Measurements from ENCODE around the gene RNF181. TPM values are rescaled to one million over a fixed set of nuclear protein-coding genes. Genes with fewer than 3 reads are reported as not detected.

Gene RNF181
- total and polyA plus RNA-seq, 2 of the 8 experiments (the other 6 are each of a cell fraction or from before 2014, with no cell fraction given) = 97.2 to 514 TPM

GRCh38 chr2:85557130-85557529 is 38.4 kb upstream of the RNF181 start:
- Histone ChIP-seq H3K4me3 (ENCODE audit: extremely low read depth in 1 of 4, insufficient read depth in 2 of 4, low read depth in 3 of 4, low read length in 4 of 4) (no peak overlapping the region), H3K36me3 (ENCODE audit: control insufficient read depth in 2 of 4, insufficient read depth in 4 of 4, low read length in 3 of 4) (peaks cover 12 to 33% (median 25%) of the 10 kb centered on the region in 4 experiments), H3K23me2 (ENCODE audit: low read depth, low read length) (peaks cover 5% of the 10 kb centered on the region), H2BK12ac (ENCODE audit: low read depth, low read length) (no peak overlapping the region), H4K91ac (replicated peaks; ENCODE audit: insufficient read length, low read length) (no peak overlapping the region), H4K8ac (ENCODE audit: extremely low read depth, insufficient read depth, low read length) (no peak overlapping the region), H3K56ac (replicated peaks; ENCODE audit: insufficient read length, low read depth, low read length) (no peak overlapping the region), H4K20me1 (replicated peaks in 1 of 2; ENCODE audit: control insufficient read depth in 1 of 2, insufficient read depth in 2 of 2, low read length in 2 of 2) (no peaks in the 10 kb centered on the region), H3K4me1 (replicated peaks in 1 of 4; ENCODE audit: control insufficient read depth in 3 of 4, insufficient read depth in 4 of 4, low read length in 3 of 4) (no peaks in the 10 kb centered on the region), H3K9me3 (ENCODE audit: insufficient read depth in 2 of 2, low read depth in 1 of 2, low read length in 1 of 2) (no peaks in the 10 kb centered on the region), H3K23ac (ENCODE audit: insufficient read length) (no peak overlapping the region), H2BK120ac (replicated peaks; ENCODE audit: low read depth, low read length) (no peak overlapping the region), H3K79me1 (ENCODE audit: low read depth, low read length) (0 out of 2 replicates have a peak, but pooled peaks cover 4% of the 10 kb centered on the region), H3K4me2 (ENCODE audit: insufficient read depth in 1 of 2, low read depth in 2 of 2, low read length in 2 of 2) (no peak overlapping the region), H2BK20ac (ENCODE audit: low read length) (no peak overlapping the region), H2AK5ac (ENCODE audit: low read depth, low read length) (no peak overlapping the region), H3K9ac (replicated peaks in 1 of 4; ENCODE audit: extremely low read depth in 1 of 4, low read depth in 3 of 4, low read length in 3 of 4) (no peak overlapping the region), H3K27ac (ENCODE audit: low read depth, low read length) (no peak overlapping the region), H2AFZ (ENCODE audit: low read length) (no peak overlapping the region), H3K79me2 (ENCODE audit: control insufficient read depth in 1 of 2, insufficient read depth in 2 of 2, low read length in 2 of 2) (peaks cover 0 to 18% of the 10 kb centered on the region in 2 experiments; a peak in 2 of 4 replicates), H3K27me3 (replicated peaks in 1 of 4; ENCODE audit: control insufficient read depth in 3 of 4, extremely low read depth in 1 of 4, insufficient read depth in 3 of 4, low read length in 3 of 4) (no peaks in the 10 kb centered on the region), H3K4ac (replicated peaks; ENCODE audit: insufficient read length, low read depth, low read length) (no peak overlapping the region), H2BK5ac (ENCODE audit: low read depth, low read length) (no peak overlapping the region), H3K14ac (ENCODE audit: insufficient read length) (no peak overlapping the region), H4K5ac (ENCODE audit: insufficient read length, low read depth, low read length) (no peak overlapping the region), H3K18ac (ENCODE audit: extremely low read depth, low read length) (no peak overlapping the region), H2BK15ac (ENCODE audit: low read length) (no peak overlapping the region)
- 90% methylated on average over 5 of the region's 5 CpGs; no CpG with 5 or more reads in 1 of the 2 experiments for WGBS, 2 experiments (ENCODE audit: extremely low coverage in 1 of 2, insufficient coverage in 1 of 2, insufficient read length in 1 of 2, insufficient replicate concordance in 2 of 2, low coverage in 1 of 2, low lambda C conversion rate in 2 of 2, missing lambda C conversion rate in 1 of 2)
- FAIRE-seq (no peak), DNase-seq (ENCODE audit: low read depth in 1 of 2, low spot score in 2 of 2) (no peak)
- CTCF ChIA-PET (ENCODE audit: partially characterized antibody) = interaction anchor here (1.1 to 10.1 kb wide), 8 partner anchors 12 to 225 kb away, joined by 3 to 259 read pairs (median 4); partner anchors contain the start of genes MAT2A and SH2D6
- TF ChIP-seq BRCA1 (IDR thresholded peaks at IDR 0.05; ENCODE audit: low read depth, low read length) (no peak), BACH1 (IDR thresholded peaks at IDR 0.05; ENCODE audit: low read length) (no peak)
- POLR2A ChIA-PET (ENCODE audit: partially characterized antibody) = interaction anchor here (0.9 to 38.6 kb wide), 3 partner anchors 16 to 125 kb away, joined by 4 to 1889 read pairs (median 803); partner anchors contain the start of genes CAPG, MAT2A and SH2D6

Data from H1 (cell line).